Retinal pigment epithelial cell (primary cell): ENCODE results near the gene PRAF2.

Experiments used
- DNase-seq: peaks from one replicate; pipeline ENCODE4 v3.0.0-alpha.2; 2010; ENCODE audit warnings: low read depth
- H3K4me3 ChIP-seq: 2 replicates; pipeline ENCODE4 v1.5.1; 2011; ENCODE audit warnings: mild to moderate bottlenecking, low read length, control low read depth, moderate library complexity
- CTCF ChIP-seq: conservative IDR thresholded peaks from 2 replicates; pipeline ENCODE4 v1.5.1; 2011; ENCODE audit warnings: low read depth, low read length, control low read depth, inconsistent platforms

PRAF2 gene

GRCh38 chrX:49073601-49074575 lies at the start of gene PRAF2:
TSS of gene PRAF2 (minus strand) at chrX:49074002. CDS start at chrX:49073987, 15 bp downstream.
- peak within 1 kb of the TSS; percentile 71 for H3K4me3 ChIP-seq
- no peak for TF ChIP-seq CTCF
- peak; percentile 52 for DNase-seq

GRCh38 chrX:49122499-49122898 lies 48.7 kb upstream of the PRAF2 start:
- no peak for TF ChIP-seq CTCF

GRCh38 chrX:49120091-49120490 lies 46.3 kb upstream of the PRAF2 start:
- no peak overlapping the region for H3K4me3 ChIP-seq
- no peak for TF ChIP-seq CTCF
- DNase-seq = no peak

More at GRCh38 chrX:49122499-49122898, 48.7 kb upstream of the PRAF2 start:
- DNase-seq = no peak
- H3K4me3 ChIP-seq = peak overlapping the region; percentile 73

- TF ChIP-seq CTCF = no peak
- H3K4me3 ChIP-seq = no peak overlapping the region
- no peak for DNase-seq
Measured at GRCh38 chrX:49117581-49117980, 43.8 kb upstream of the PRAF2 start.

- no peak for DNase-seq
- no peak overlapping the region for H3K4me3 ChIP-seq
- TF ChIP-seq CTCF = no peak
Measured at GRCh38 chrX:49116716-49117115, 42.9 kb upstream of the PRAF2 start.

GRCh38 chrX:49116076-49116475 lies 42.3 kb upstream of the PRAF2 start:
- no peak overlapping the region for H3K4me3 ChIP-seq
- no peak for DNase-seq
- TF ChIP-seq CTCF = no peak

- no peak overlapping the region for H3K4me3 ChIP-seq
- no peak for DNase-seq
- TF ChIP-seq CTCF = no peak
Measured at GRCh38 chrX:49111791-49112190, 38.0 kb upstream of the PRAF2 start.
